PC-3 (cell line): ENCODE measurements around the gene SOX5. TPM values are rescaled to one million over a fixed set of nuclear protein-coding genes. Genes with fewer than 3 reads are reported as not detected.
"Not testable (repeated sequence)": the region's sequence is repeated elsewhere in the genome, so short reads cannot be mapped to it uniquely, and the experiment has no call there.

Experiments
- ATAC-seq: fragments of 200-7000 bp; cut with Tn5 transposase; 2 replicates; pipeline ENCODE4 v1.9.1; 2020; ENCODE audit warnings: mild to moderate bottlenecking, moderate library complexity
- BruUV-seq: library from RNA; stranded (reverse); fragments of 400-500 nt; replicated peaks from 2 replicates; lab custom pipeline; 2021; lab: Mats Ljungman, UMichigan
- CTCF ChIA-PET: fragments of 300-600 bp; sonication (Branson Sonifier 250); formaldehyde crosslinking; loops from one replicate; lab custom pipeline; 2022; ENCODE audit warnings: antibody characterized with exemption; lab: Charles Lee
- POLR2A ChIA-PET: fragments of 300-600 bp; sonication (Branson Sonifier 250); formaldehyde crosslinking; loops from one replicate; lab custom pipeline; 2022; ENCODE audit warnings: antibody characterized with exemption; ENCODE audit not compliant: unreplicated experiment; lab: Charles Lee
- DNase-seq: peaks from one replicate; pipeline ENCODE4 v3.0.0-alpha.2; 2015
- H2AFZ ChIP-seq: fragments of 300-600 bp; sonication (generic); 2 replicates; pipeline ENCODE4 v1.6.0; 2016; ENCODE audit warnings: antibody characterized with exemption, low read length
- H3F3A ChIP-seq: fragments of 300-600 bp; sonication (generic); one replicate; pipeline ENCODE4 v1.6.0; 2017; ENCODE audit warnings: antibody characterized with exemption, low read length, control low read depth, mild to moderate bottlenecking; ENCODE audit not compliant: unreplicated experiment
- H3K27ac ChIP-seq: fragments of 300-600 bp; sonication (generic); 2 replicates; pipeline ENCODE4 v1.5.1; 2016; ENCODE audit warnings: mild to moderate bottlenecking, low read length
- H3K27me3 ChIP-seq: fragments of 300-600 bp; sonication (generic); 2 replicates; pipeline ENCODE4 v1.6.1; 2016; ENCODE audit warnings: low read length, mixed read lengths
- H3K36me3 ChIP-seq: fragments of 300-600 bp; sonication (generic); 2 replicates; pipeline ENCODE4 v1.6.1; 2016; ENCODE audit warnings: low read depth, mixed run types, low read length, mixed read lengths
- H3K4me1 ChIP-seq: fragments of 300-600 bp; sonication (generic); 2 replicates; pipeline ENCODE4 v1.5.1; 2016; ENCODE audit warnings: low read length; ENCODE audit not compliant: insufficient read depth
- H3K4me2 ChIP-seq: fragments of 300-600 bp; sonication (generic); 2 replicates; pipeline ENCODE4 v1.6.0; 2016; ENCODE audit warnings: low read length
- H3K4me3 ChIP-seq: fragments of 300-600 bp; sonication (generic); 2 replicates; pipeline ENCODE4 v1.5.1; 2016; ENCODE audit warnings: mild to moderate bottlenecking, low read length, mixed read lengths
- H3K79me2 ChIP-seq: fragments of 300-600 bp; sonication (generic); 2 replicates; pipeline ENCODE4 v1.6.1; 2017; ENCODE audit warnings: low read length, mixed read lengths
- H3K9ac ChIP-seq: fragments of 300-600 bp; sonication (generic); 2 replicates; pipeline ENCODE4 v1.6.0; 2016; ENCODE audit warnings: mild to moderate bottlenecking, low read length
- H3K9me2 ChIP-seq: fragments of 300-600 bp; sonication (generic); replicated peaks from 2 replicates; pipeline ENCODE4 v1.6.1; 2016; ENCODE audit warnings: mixed run types, low read length, mixed read lengths
- H3K9me3 ChIP-seq: fragments of 300-600 bp; sonication (generic); 2 replicates; pipeline ENCODE4 v1.6.1; 2016; ENCODE audit warnings: low read length, mixed read lengths
- H4K20me1 ChIP-seq: fragments of 300-600 bp; sonication (generic); 2 replicates; pipeline ENCODE4 v1.6.1; 2016; ENCODE audit warnings: low read length, mixed read lengths
- EZH2 ChIP-seq: fragments of 300-600 bp; sonication (generic); IDR thresholded peaks from one replicate; pipeline ENCODE4 v1.6.1; 2017; ENCODE audit warnings: antibody characterized with exemption, mild to moderate bottlenecking, low read length; ENCODE audit not compliant: unreplicated experiment
- EZH2phosphoT487 ChIP-seq: fragments of 300-600 bp; sonication (generic); IDR thresholded peaks from 2 replicates; pipeline ENCODE4 v1.6.1; 2018; ENCODE audit warnings: mild to moderate bottlenecking, antibody characterized with exemption, low read length, borderline replicate concordance
- intact Hi-C: fragments of 100-400 bp; cut with micrococcal nuclease; formaldehyde crosslinking; loops from 2 replicates; pipeline ENCODE4 v1.9.0; 2023
- total RNA-seq: library from RNA; depleted of rRNA; stranded (reverse); fragments of >200 nt; gene quantifications from 2 replicates; pipeline ENCODE4 v1.2.3, GENCODE V29; 2014
- TF ChIP-seq, protein P1 (sequence below): fragments of 300-600 bp; sonication (generic); conservative IDR thresholded peaks from 2 replicates; pipeline ENCODE4 v1.5.1; 2017; ENCODE audit warnings: antibody characterized with exemption, low read depth, mild to moderate bottlenecking, low read length

Gene SOX5
- total RNA-seq, 1 experiment from 2014 or later, result not detected

DNA sequence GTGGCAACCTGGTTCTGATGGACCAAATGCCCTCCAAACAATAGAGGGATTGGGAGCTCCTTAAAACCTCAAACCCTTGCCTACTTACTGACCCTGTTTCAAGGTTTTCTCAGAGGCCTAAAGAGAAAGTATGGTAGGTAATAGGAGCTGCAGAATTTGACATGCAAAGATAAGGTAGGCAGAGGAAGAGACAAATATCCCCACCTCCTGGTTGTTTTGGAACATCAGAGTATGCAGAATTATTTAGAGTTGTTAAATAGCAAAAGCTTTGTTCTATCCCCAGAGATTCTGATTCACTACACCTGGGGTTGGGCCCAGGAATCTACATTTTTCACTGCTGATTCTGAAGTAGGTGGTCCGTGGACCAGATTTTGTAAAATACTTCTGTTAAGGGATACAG lies 421.2 kb downstream of the SOX5 start:
- ATAC-seq, result no peak
- intact Hi-C loops, result no loop called here

DNA sequence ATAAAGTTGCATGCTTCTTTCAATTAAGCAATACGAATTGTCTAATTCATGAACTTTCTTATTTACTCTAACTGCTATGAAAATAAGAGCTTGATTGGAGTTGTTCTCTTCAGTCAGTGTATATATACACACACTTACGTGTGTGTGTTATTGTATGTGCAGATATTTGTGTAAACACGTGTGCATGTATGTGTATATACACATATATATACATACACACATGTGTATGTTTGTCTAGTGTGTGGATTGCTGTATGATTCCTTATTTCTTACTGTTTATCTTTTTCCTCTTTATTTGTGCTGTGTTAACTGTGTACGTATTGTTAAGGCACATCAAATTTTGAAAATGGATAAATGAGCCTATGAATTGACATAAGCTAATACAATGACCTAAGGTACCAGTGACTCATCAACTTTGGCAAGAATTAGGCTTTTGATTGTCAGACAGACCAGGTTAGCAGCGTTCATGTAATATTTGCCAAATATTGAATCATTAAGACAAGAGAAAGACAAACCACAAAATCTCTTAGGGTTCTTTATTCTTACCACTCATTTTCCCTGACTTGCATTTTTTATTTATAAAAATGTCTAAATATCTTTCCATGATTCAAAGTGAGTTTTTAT lies 423.9 kb downstream of the SOX5 start:
- Histone ChIP-seq H4K20me1 (no peaks in the 10 kb centered on the region), H3K4me2 (no peak overlapping the region), H3K27me3 (no peaks in the 10 kb centered on the region), H3K9ac (no peak overlapping the region), H3K4me1 (no peaks in the 10 kb centered on the region), H3K27ac (no peak overlapping the region), H3K9me2 (no peaks in the 10 kb centered on the region), H2AFZ (no peak overlapping the region), H3K79me2 (no peaks in the 10 kb centered on the region), H3F3A (no peaks in the 10 kb centered on the region), H3K9me3 (no peaks in the 10 kb centered on the region), H3K36me3 (no peaks in the 10 kb centered on the region), H3K4me3 (no peak overlapping the region)
- intact Hi-C loops, result no loop called here
- BruUV-seq, result no TSS peak
- CTCF ChIA-PET, result no interaction called here
- POLR2A ChIA-PET, result no interaction called here
- DNase-seq (peak; percentile 54), ATAC-seq (no peak)
- TF ChIP-seq EZH2phosphoT487, result no peak
- TF ChIP-seq EZH2, result no peak
- TF ChIP-seq, protein P1, sequence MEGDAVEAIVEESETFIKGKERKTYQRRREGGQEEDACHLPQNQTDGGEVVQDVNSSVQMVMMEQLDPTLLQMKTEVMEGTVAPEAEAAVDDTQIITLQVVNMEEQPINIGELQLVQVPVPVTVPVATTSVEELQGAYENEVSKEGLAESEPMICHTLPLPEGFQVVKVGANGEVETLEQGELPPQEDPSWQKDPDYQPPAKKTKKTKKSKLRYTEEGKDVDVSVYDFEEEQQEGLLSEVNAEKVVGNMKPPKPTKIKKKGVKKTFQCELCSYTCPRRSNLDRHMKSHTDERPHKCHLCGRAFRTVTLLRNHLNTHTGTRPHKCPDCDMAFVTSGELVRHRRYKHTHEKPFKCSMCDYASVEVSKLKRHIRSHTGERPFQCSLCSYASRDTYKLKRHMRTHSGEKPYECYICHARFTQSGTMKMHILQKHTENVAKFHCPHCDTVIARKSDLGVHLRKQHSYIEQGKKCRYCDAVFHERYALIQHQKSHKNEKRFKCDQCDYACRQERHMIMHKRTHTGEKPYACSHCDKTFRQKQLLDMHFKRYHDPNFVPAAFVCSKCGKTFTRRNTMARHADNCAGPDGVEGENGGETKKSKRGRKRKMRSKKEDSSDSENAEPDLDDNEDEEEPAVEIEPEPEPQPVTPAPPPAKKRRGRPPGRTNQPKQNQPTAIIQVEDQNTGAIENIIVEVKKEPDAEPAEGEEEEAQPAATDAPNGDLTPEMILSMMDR, result no peak

More for the DNA sequence above, 421.2 kb downstream of the SOX5 start:
- BruUV-seq, result no TSS peak
- H3K9me2 ChIP-seq, result no peaks in the 10 kb centered on the region
- H3K4me3 ChIP-seq, result no peak overlapping the region
- H3K4me2 ChIP-seq, result no peak overlapping the region
- H3K27ac ChIP-seq, result no peak overlapping the region
- TF ChIP-seq EZH2phosphoT487 (no peak), EZH2 (no peak)
- TF ChIP-seq, protein P1, result no peak
- no peaks in the 10 kb centered on the region for H3K4me1 ChIP-seq
- H4K20me1 ChIP-seq, result no peaks in the 10 kb centered on the region
- no peak overlapping the region for H2AFZ ChIP-seq
- ChIA-PET POLR2A (no interaction called here), CTCF (no interaction called here)
- no peaks in the 10 kb centered on the region for H3K9me3 ChIP-seq
- no peaks in the 10 kb centered on the region for H3F3A ChIP-seq
- H3K27me3 ChIP-seq, result no peaks in the 10 kb centered on the region
- no peaks in the 10 kb centered on the region for H3K36me3 ChIP-seq
- no peaks in the 10 kb centered on the region for H3K79me2 ChIP-seq
- DNase-seq, result no peak
- no peak overlapping the region for H3K9ac ChIP-seq

DNA sequence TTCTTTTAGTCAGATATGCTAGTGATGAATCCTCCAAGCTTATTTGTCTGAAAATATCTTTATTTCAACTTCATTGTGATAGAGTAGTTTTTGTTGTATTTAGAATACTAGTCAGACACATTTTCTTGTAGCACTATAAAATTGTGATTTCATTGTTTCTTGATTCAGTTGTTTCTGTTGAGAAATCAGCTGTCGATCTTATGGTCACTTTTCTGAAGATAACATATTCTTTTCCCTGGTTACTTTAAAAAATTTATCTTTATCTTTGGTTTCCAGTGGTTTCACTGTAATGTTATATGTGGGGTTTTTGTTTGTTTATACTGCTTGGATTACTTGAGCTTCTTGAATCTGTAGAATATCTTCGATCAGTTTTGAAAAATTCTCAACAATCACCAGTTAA lies 426.1 kb downstream of the SOX5 start:
- BruUV-seq, result no TSS peak
- Histone ChIP-seq H3K4me2 (no peak overlapping the region), H3K36me3 (no peaks in the 10 kb centered on the region), H3K9ac (no peak overlapping the region), H3K4me1 (no peaks in the 10 kb centered on the region), H3K9me3 (no peaks in the 10 kb centered on the region), H3K9me2 (no peaks in the 10 kb centered on the region), H3K79me2 (no peaks in the 10 kb centered on the region), H4K20me1 (no peaks in the 10 kb centered on the region), H3K27ac (no peak overlapping the region), H3F3A (no peaks in the 10 kb centered on the region), H3K27me3 (no peaks in the 10 kb centered on the region), H2AFZ (no peak overlapping the region), H3K4me3 (no peak overlapping the region)
- ChIA-PET POLR2A (no interaction called here), CTCF (no interaction called here)
- DNase-seq (no peak), ATAC-seq (no peak)
- intact Hi-C loops, result no loop called here
- TF ChIP-seq, protein P1, result no peak
- no peak for TF ChIP-seq EZH2
- TF ChIP-seq EZH2phosphoT487, result no peak

DNA sequence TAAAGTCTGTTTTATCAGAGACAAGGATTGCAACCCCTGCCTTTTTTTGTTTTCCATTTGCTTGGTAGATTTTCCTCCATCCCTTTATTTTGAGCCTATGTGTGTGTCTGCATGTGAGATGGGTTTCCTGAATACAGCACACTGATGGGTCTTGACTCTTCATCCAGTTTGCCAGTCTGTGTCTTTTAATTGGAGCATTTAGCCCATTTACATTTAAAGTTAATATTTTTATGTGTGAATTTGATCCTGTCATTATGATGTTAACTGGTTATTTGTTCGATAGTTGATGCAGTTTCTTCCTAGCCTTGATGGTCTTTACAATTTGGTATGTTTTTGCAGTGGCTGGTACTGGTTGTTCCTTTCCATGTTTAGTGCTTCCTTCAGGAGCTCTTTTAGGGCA lies 430.0 kb downstream of the SOX5 start:
- DNase-seq, H3K27ac ChIP-seq, H3K4me2 ChIP-seq, intact Hi-C loops, H3K9me2 ChIP-seq, ATAC-seq, H3K79me2 ChIP-seq, H3K9ac ChIP-seq, POLR2A ChIA-PET, H4K20me1 ChIP-seq, H3K36me3 ChIP-seq, H3F3A ChIP-seq, H3K9me3 ChIP-seq, BruUV-seq, H3K4me1 ChIP-seq, CTCF ChIA-PET, H3K4me3 ChIP-seq, H3K27me3 ChIP-seq, H2AFZ ChIP-seq: not testable (repeated sequence)
